B cell (primary cell): ENCODE data around the gene FXR1.

ENCODE experiments used
- EZH2 ChIP-seq: IDR thresholded peaks from 2 replicates; pipeline ENCODE4 v1.6.1; 2012; ENCODE audit warnings: borderline replicate concordance, low read depth, mild to moderate bottlenecking, moderate library complexity, low read length; ENCODE audit not compliant: insufficient read depth, poor library complexity, severe bottlenecking
- TF ChIP-seq, protein P1 (sequence below): fragments of 200-600 bp; IDR thresholded peaks from one replicate; pipeline ENCODE4 v1.8.0; 2022; ENCODE audit warnings: antibody characterized with exemption, mild to moderate bottlenecking

DNA sequence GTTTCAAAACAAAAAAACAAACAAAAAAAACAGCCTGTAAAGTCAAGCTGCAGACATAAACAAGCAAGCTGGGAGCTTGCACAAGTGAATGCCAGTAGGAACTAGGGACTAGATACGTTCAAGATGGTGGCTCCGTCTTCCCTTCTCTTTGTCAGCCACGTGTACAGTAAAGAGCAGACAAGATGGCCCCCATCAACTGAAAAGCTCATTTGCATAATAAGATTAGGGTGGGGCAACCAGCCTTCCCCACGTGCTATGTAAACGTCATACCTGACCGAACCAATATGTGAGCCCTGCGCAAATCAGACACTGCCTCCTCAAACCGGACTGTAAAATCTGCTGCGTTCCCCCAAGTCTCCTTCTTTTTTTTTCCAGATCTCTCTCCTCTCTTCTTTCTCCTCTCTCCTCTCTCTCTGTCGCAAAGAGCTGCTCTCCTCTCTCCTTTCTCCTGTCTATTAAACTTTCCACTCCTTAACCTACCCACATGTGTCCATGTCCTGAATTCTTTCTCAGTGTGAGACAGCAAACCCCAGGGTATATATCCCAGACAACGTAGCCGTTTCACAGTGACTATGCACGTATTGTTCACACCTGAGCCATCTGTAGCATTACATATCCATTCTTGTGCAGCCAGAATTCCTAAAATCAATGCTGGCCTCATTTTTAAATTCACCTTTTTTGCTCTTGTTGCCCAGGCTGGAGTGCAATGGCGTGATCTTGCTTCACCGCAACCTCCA, 31.2 kb upstream of the FXR1 start:
- TF ChIP-seq, protein P1, sequence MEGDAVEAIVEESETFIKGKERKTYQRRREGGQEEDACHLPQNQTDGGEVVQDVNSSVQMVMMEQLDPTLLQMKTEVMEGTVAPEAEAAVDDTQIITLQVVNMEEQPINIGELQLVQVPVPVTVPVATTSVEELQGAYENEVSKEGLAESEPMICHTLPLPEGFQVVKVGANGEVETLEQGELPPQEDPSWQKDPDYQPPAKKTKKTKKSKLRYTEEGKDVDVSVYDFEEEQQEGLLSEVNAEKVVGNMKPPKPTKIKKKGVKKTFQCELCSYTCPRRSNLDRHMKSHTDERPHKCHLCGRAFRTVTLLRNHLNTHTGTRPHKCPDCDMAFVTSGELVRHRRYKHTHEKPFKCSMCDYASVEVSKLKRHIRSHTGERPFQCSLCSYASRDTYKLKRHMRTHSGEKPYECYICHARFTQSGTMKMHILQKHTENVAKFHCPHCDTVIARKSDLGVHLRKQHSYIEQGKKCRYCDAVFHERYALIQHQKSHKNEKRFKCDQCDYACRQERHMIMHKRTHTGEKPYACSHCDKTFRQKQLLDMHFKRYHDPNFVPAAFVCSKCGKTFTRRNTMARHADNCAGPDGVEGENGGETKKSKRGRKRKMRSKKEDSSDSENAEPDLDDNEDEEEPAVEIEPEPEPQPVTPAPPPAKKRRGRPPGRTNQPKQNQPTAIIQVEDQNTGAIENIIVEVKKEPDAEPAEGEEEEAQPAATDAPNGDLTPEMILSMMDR: no peak
- no peak for TF ChIP-seq EZH2
